Neural crest cell (in vitro differentiated cells): ENCODE data around the gene CNTNAP2. TPM values are rescaled to one million over a fixed set of nuclear protein-coding genes. Genes with fewer than 3 reads are reported as not detected.

Source experiments
- DNase-seq: peaks from one replicate; pipeline ENCODE4 v3.0.0; 2021; ENCODE audit warnings: low read depth, mixed read lengths, low spot score
- H3K27ac Mint-ChIP-seq: one replicate; pipeline ENCODE4 v1.8.0; 2021; ENCODE audit warnings: mild to moderate bottlenecking, mixed read lengths; ENCODE audit not compliant: unreplicated experiment
- H3K27me3 Mint-ChIP-seq: 2 replicates; pipeline ENCODE4 v1.8.0; 2021; ENCODE audit warnings: low read depth, mild to moderate bottlenecking, mixed read lengths
- H3K36me3 Mint-ChIP-seq: 2 replicates; pipeline ENCODE4 v1.8.0; 2021; ENCODE audit warnings: low read depth, mild to moderate bottlenecking, mixed read lengths
- H3K4me1 Mint-ChIP-seq: 2 replicates; pipeline ENCODE4 v1.8.0; 2021; ENCODE audit warnings: mixed read lengths
- H3K4me3 Mint-ChIP-seq: one replicate; pipeline ENCODE4 v1.8.0; 2021; ENCODE audit warnings: mild to moderate bottlenecking, mixed read lengths
- H3K9me3 Mint-ChIP-seq: 2 replicates; pipeline ENCODE4 v1.8.0; 2021; ENCODE audit warnings: mixed read lengths
- total RNA-seq: library from RNA; stranded (reverse); gene quantifications from 2 replicates; pipeline ENCODE4 v1.2.1, GENCODE V29; 2021
- TF ChIP-seq, protein P1 (sequence below): fragments of 200-600 bp; sonication (generic); conservative IDR thresholded peaks from 2 replicates; pipeline ENCODE4 v1.5.0; 2021; ENCODE audit warnings: antibody characterized with exemption, mild to moderate bottlenecking

The CNTNAP2 gene
- total RNA-seq, 1 donor from 2014 or later, result 12.9 TPM

DNA sequence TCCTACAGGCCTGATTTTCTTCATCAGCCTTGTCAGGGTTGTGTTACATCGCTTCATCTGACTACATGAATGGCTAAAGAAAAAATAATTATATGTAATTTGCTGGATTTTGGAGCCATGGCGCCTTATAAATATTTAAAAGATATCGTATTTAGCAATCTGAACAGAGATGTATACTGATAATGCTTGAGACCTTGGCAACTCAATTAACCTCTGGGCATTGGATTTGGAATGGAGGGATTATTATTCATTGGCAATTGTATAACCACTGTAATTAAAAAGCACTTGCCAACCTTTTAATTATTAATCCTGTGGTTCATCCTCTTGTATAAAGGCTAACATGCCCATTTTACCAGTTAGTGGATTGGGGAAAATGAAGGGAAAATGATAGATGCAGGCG lies 745.1 kb downstream of the CNTNAP2 start:
- TF ChIP-seq, protein P1, sequence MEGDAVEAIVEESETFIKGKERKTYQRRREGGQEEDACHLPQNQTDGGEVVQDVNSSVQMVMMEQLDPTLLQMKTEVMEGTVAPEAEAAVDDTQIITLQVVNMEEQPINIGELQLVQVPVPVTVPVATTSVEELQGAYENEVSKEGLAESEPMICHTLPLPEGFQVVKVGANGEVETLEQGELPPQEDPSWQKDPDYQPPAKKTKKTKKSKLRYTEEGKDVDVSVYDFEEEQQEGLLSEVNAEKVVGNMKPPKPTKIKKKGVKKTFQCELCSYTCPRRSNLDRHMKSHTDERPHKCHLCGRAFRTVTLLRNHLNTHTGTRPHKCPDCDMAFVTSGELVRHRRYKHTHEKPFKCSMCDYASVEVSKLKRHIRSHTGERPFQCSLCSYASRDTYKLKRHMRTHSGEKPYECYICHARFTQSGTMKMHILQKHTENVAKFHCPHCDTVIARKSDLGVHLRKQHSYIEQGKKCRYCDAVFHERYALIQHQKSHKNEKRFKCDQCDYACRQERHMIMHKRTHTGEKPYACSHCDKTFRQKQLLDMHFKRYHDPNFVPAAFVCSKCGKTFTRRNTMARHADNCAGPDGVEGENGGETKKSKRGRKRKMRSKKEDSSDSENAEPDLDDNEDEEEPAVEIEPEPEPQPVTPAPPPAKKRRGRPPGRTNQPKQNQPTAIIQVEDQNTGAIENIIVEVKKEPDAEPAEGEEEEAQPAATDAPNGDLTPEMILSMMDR, result no peak
- H3K9me3 Mint-ChIP-seq, result no peaks in the 10 kb centered on the region
- no peak overlapping the region for H3K27ac Mint-ChIP-seq
- DNase-seq, result no peak
- no peaks in the 10 kb centered on the region for H3K4me1 Mint-ChIP-seq
- H3K27me3 Mint-ChIP-seq, result no peaks in the 10 kb centered on the region
- no peak overlapping the region for H3K4me3 Mint-ChIP-seq
- no peaks in the 10 kb centered on the region for H3K36me3 Mint-ChIP-seq

DNA sequence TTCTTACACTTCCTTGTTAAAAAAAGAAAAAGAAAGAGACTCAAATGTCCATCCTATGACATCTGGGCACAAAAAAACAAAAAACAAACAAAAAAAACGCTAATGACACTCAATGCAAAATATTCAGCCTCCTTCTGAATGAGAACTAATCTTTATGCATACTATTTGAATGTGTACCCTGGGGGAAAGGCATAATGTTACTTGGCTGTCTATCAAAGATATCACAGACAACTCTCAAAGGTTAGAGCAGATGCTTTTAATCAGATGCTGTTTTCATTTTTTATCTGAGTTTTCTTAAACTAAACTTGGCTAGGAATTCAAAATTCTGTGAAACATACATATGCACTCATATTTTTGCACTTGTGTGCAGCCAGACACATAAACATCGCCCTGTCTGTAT lies 745.8 kb downstream of the CNTNAP2 start:
- Mint-ChIP-seq H3K9me3 (no peaks in the 10 kb centered on the region), H3K4me3 (no peak overlapping the region), H3K4me1 (no peaks in the 10 kb centered on the region), H3K27me3 (no peaks in the 10 kb centered on the region), H3K36me3 (no peaks in the 10 kb centered on the region), H3K27ac (no peak overlapping the region)
- TF ChIP-seq, protein P1, result no peak
- DNase-seq, result no peak

DNA sequence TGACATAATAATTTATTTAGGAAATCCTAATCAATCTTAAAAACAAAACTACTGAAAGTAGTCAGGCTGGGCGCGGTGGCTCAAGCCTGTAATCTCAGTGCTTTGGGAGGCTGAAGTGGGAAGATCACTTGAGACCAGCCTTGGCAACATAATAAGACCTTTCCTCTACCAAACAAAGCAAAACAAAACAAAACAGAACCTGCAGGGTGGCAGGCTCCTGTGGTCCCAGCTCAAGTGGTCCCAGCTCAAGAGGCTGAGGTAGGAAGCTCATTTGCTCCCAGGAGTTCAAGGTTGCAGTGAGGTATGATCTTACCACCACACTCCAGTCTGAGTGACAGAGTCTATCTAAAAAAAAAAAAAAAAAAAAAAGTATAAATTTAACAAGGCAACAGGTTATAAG lies 748.0 kb downstream of the CNTNAP2 start:
- Mint-ChIP-seq H3K36me3 (no peaks in the 10 kb centered on the region), H3K4me3 (no peak overlapping the region), H3K27me3 (no peaks in the 10 kb centered on the region), H3K9me3 (no peaks in the 10 kb centered on the region), H3K4me1 (no peaks in the 10 kb centered on the region), H3K27ac (no peak overlapping the region)
- no peak for DNase-seq
- TF ChIP-seq, protein P1, result no peak

DNA sequence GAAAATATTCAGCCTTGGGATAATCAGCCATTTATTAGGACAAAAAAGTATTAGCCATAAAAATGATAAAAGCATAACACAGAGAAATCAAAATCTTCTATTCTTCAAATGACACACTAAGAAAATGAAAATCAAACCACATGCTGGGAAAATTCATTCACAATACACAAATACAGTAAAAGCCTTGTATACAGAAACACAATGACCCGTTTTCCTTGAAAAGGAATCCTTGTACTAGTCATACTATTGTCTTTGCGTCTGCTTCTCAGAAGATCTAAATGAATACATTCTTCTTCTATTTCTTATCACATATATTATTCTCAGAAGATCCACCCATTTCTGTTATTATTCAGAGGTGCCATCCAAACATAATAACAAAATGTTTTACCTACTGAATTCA lies 749.1 kb downstream of the CNTNAP2 start:
- H3K27ac Mint-ChIP-seq, result no peak overlapping the region
- TF ChIP-seq, protein P1, result no peak
- no peaks in the 10 kb centered on the region for H3K4me1 Mint-ChIP-seq
- no peaks in the 10 kb centered on the region for H3K9me3 Mint-ChIP-seq
- no peaks in the 10 kb centered on the region for H3K36me3 Mint-ChIP-seq
- no peak overlapping the region for H3K4me3 Mint-ChIP-seq
- no peak for DNase-seq
- no peaks in the 10 kb centered on the region for H3K27me3 Mint-ChIP-seq

DNA sequence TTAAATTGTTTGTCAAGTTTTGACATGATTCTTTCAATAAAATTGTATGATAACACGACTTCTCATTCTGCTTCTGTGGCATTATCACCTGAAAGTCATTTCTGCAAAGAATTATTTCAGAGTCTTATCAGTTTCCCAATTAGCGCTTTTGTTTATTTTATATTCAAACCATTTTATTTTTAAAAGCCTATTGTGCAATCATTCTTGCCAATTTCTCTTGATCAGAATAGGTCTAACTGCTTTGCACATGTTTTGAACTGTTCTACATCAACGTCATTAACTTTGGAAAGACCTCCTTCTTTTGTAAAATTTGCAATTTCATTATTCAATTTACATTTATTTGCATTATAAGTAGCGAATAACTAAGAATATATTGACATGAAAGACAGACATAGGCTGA lies 758.1 kb downstream of the CNTNAP2 start:
- Mint-ChIP-seq H3K9me3 (no peaks in the 10 kb centered on the region), H3K4me1 (peaks cover 17% of the 10 kb centered on the region), H3K4me3 (no peak overlapping the region), H3K36me3 (no peaks in the 10 kb centered on the region), H3K27ac (no peak overlapping the region), H3K27me3 (no peaks in the 10 kb centered on the region)
- TF ChIP-seq, protein P1, result no peak
- DNase-seq, result no peak
